Measurements from ENCODE around the gene NUP98.

Gene NUP98

DNA sequence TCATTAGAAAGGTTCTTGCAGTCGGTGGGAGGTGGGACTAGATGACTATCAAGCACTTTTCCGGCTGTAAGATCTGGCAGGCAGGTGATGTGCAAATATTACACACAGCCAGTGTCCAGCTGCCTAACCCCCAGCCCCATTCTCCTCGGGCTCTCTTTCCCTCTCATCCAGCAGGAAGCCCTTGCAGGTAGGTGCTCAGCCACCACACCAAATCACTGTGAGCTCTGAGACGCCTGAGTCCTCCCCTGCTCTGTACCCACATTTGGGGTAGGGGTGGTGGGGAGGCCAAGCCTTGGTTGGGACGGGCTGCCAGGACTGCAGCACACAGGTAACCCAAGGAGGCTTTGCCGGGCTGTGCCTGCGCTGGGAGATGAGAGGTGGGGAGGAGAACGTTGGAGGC is 156.2 kb downstream of the NUP98 start:
- DNase-seq (ENCODE audit: low read depth in 2 of 2), result no peak

DNA sequence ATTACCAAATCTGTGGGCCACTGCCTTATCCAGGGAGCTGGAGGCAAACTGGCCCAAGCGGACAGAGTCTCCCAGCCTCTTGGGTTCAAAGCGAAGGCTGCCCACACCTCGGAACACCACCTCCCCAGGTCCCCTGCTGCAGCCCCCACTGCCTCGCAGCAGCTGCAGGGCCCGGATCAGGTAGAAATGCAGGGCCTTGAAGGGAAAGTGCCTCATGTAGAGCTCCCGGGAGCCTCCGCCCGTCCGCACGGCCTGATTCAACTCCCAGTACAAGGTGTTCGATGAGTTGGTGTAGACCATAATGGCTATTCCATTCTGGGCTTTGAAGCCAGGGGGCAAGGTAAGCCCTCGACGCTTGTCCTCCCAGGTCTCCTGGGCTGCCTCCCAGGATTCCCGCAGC is 157.5 kb downstream of the NUP98 start:
- no peak for DNase-seq (ENCODE audit: low read depth in 2 of 2)

DNA sequence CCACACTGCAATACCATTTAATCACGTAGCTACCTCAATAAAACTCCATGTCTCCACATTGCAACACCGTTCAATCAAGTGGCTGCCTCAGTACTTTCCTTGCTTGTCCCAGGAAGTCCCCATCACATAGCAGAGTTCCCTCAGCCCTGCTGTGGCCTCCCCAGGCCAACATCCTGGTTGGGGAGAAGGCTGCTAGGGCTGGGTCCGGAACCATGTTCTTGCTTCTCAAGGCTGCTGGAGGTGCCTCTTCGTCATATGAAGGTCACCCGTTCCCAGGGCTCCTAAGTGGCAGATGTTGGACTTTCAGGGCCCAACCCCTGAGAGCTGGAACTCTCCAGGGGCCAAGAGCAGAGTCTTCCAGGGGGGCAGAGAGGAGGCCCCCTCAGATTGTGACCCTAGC is 158.8 kb downstream of the NUP98 start:
- DNase-seq (ENCODE audit: low read depth in 2 of 2), result no peak

DNA sequence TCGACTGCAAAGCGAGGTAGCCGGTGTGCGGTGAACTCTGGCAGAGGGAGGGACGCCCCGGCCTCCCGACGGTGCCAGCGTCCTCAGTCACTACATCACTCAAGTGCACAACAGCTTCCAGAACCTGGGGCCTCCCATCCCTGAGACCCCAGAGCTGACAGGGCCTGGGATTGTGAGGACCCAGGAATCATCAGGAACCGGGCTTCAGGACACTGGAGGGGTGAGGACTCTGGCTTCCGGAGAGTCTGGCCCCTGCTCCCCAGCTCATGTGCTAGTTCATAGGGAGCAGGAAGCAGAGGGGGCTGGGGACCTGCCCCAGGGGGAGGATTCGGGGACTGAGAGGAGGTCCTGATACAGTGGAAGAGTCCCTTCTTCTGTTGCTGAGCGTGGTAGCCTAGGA is 160.2 kb downstream of the NUP98 start:
- no peak for DNase-seq (ENCODE audit: low read depth in 2 of 2)

DNA sequence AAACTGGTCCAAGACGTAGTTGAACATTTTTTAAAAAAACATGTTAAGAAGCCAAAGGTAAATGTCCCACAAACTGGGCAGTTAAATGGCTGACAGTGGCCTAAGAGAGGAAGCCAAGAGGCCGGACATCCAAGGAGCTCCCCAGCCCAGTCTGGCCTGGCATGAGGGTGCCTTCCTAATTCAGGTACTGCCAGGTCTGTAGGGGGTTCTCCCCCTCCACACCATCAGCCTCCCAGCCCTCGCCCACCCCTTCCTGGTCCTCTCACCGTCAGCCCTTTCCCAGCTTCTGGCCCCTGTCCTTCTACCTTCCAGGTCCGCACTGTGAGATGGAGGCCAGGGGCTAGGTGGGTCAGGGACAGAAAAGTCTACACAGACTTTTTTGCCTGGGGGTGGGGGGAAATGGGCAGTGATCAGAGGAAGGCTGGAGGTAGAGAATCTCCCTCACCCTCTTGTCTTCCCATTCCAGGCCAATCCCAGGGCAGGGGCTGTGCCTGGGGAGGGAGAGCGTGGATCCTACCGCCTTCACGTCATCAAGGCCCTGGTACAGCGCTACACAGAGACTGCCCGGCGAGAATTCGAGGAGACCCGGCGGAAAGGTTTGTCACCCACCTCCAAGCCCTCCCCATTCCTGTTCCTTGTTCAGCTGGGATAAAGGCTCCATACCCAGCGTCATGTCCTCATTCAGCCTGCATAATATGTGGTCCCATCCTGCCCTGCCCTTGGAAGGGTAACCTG is 161.5 kb downstream of the NUP98 start:
- no peak for DNase-seq (ENCODE audit: low read depth in 2 of 2)

DNA sequence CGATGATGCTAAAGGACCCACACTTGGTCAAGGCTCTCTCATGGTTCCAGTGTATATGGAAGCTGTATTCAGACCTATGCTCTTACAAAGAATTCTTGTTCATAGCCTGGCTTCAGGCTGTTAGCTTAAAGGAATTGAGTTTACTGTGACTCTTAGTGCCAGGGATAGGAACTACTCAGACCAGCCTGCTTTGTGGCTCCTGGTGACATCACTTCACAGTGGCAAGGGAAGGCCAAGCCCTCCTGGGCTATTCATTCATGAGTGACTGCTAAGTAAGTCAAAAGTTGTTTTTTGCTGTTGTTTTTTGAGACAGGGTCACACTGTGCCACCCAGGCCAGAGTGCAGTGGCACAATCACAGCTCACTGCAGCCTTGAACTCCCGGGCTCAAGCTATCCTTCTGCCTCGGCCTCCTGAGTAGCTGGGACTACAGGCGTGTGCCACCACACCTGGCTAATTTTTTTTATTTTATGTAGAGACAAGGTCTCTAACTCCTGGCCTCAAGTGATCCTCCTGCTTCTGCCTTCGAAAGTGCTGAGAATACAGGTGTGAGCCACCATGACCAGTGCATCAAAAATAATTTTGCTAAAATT is 165.2 kb downstream of the NUP98 start:
- DNase-seq (ENCODE audit: low read depth in 2 of 2), result no peak

DNA sequence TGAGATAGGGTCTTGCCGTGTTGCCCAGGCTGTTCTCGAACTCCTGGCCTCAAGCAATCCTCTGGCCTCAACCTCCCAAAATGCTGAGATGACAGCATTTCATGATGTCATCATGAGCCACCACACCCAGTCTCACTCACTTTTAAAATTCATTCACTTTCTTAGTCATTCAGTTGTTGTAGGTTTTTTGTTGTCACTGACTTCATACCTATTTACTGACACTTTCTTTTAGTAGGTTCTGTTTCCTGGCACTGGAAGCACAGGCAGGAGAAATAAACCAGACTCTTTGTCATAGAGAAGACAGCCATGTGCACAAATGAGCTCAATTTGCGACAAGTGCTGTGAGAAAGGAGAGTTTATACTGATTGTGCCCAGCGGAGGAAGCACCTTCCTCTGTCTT is 166.0 kb downstream of the NUP98 start:
- no peak for DNase-seq (ENCODE audit: low read depth in 2 of 2)

DNA sequence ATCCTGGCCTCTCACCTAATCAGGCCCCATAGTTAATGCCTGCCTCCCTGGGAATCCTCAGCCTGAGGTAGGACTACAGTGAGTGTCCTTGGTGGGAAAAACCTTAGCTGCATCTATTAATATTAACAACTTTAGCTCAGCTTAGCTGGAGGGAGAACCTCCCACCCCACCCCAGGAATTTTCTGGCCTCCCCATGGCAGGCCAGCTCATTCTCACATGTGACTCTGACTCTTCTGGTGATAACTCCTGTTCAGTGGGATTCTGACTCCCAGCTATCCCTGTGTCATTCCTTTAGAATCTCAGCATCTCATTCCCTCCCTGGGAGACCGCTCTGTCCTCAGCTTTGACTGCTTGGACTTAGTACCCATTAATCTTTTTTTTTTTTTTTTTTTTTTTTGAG is 170.1 kb downstream of the NUP98 start:
- no peak for DNase-seq (ENCODE audit: low read depth in 2 of 2)

DNA sequence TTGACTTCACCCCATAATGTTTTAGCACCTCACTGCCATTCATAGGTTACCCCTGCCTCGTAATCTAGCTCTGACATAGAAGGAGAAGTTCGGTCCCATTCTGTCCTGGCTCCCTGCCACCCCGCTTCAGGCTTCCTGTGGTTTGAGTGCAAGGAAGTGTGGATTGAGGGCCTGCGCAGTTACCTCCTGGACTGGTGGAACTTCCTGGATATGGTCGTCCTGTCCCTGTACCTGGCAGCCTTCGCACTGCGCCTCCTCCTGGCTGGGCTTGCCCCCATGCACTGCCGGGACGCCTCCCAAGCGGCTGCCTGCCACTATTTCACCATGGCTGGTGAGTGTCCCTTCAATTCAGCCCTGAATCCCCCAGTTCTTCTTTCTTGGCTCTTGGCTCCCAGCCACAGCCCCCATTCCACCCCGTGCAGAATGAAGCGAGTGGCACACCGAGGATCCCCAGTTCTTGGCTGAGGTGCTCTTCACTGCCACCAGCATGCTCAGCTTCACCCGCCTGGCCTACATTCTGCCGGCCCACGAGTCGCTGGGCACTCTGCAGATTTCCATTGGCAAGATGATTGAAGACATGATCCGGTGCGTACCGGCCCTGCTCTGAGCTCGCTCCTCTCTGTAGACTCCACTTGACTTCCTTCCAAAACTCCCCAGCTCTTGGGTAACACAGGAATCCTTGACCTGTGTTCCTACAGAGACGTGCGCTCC is 170.9 kb downstream of the NUP98 start:
- no peak for DNase-seq (ENCODE audit: low read depth in 2 of 2)
